ENCODE measurements around the gene PIGQ. TPM values are rescaled to one million over a fixed set of nuclear protein-coding genes. Genes with fewer than 3 reads are reported as not detected.
A peak's percentile ranks its signal among the peaks of the same experiment; 100 is the strongest.

The PIGQ gene
- total and polyA plus RNA-seq, 2 of the 4 experiments (the other 2 are of a cell fraction): 5.9 to 36.8 TPM

- no peak for ATAC-seq (ENCODE audit: low read depth)
- POLR2A ChIA-PET (ENCODE audit: unreplicated experiment): no interaction called here
- peaks cover 18% of the 10 kb centered on the region for H3K4me1 ChIP-seq (ENCODE audit: control insufficient read depth, insufficient read depth, low read length)
- peak overlapping the region; percentile 93 for H2AK9ac ChIP-seq (replicated peaks; ENCODE audit: low read depth, low read length, poor library complexity)
- H3K56ac ChIP-seq (ENCODE audit: extremely low read depth, insufficient read depth, low read length): no peak overlapping the region
- H3K36me3 ChIP-seq (ENCODE audit: control insufficient read depth, insufficient read depth, low read length): peaks cover 2% of the 10 kb centered on the region; the same call in 1 of the 2 replicates
- no peak overlapping the region for H3K18ac ChIP-seq (ENCODE audit: low read depth, low read length)
- H3K27me3 ChIP-seq (ENCODE audit: control insufficient read depth, insufficient read depth, low read length): no peaks in the 10 kb centered on the region
- H4K91ac ChIP-seq (ENCODE audit: insufficient read depth, low read depth, low read length): no peak overlapping the region
- H3K14ac ChIP-seq (replicated peaks; ENCODE audit: low read depth, low read length): no peak overlapping the region
- H3K23ac ChIP-seq (ENCODE audit: low read depth, low read length): peak overlapping the region; percentile 75; the same call in 1 of the 2 replicates
- no TSS peak for BruUV-seq (replicated peaks)
- H3K27ac ChIP-seq (ENCODE audit: insufficient read depth, low read length): no peak overlapping the region
- DNase-seq: no peak
- intact Hi-C loops (cut with micrococcal nuclease) (no loop called here), in situ Hi-C loops (cut with MboI; ENCODE audit: low sequenced_read_pairs) (no loop called here), dilution Hi-C loops (cut with HindIII; ENCODE audit: low sequenced_read_pairs, unreplicated experiment) (no loop called here)
- WGBS, 2 experiments (ENCODE audit: extremely low coverage in 2 of 2, insufficient read length in 1 of 2): 88% methylated on average over 3 of the region's 14 CpGs; no CpG with 5 or more reads in 1 of the 2 experiments
- H4K8ac ChIP-seq (ENCODE audit: low read depth in 2 of 2, low read length in 2 of 2): peak overlapping the region in 1 of 2 experiments; percentile 21; a peak in 1 of 4 replicates
- no peak overlapping the region for H2BK120ac ChIP-seq (ENCODE audit: low read depth, low read length)
- H4K5ac ChIP-seq (ENCODE audit: low read depth, low read length): no peak overlapping the region
- H2AK5ac ChIP-seq (ENCODE audit: low read depth, low read length): peak overlapping the region; percentile 40; the same call in 1 of the 2 replicates
- no peak overlapping the region for H3K4me2 ChIP-seq (ENCODE audit: low read depth, low read length)
- H3K4me3 ChIP-seq (ENCODE audit: insufficient read depth, low read depth, low read length): no peak overlapping the region
- H2BK15ac ChIP-seq (ENCODE audit: low read depth, low read length): no peak overlapping the region
- peaks cover 19 to 45% of the 10 kb centered on the region in 2 experiments; a peak in 3 of 4 replicates for H3K79me1 ChIP-seq (ENCODE audit: low read depth in 1 of 2, low read length in 2 of 2)
- peak overlapping the region; percentile 40; the same call in 1 of the 2 replicates for H3K4ac ChIP-seq (ENCODE audit: low read depth, low read length)
- no peak overlapping the region for H2BK20ac ChIP-seq (ENCODE audit: low read depth, low read length)
- no peak overlapping the region for H2BK5ac ChIP-seq (ENCODE audit: low read depth, low read length, poor library complexity, severe bottlenecking)
- CTCF ChIA-PET: no interaction called here
- H2AFZ ChIP-seq (replicated peaks; ENCODE audit: low read length, poor library complexity): peak overlapping the region; percentile 70
- H4K20me1 ChIP-seq (ENCODE audit: insufficient read depth, low read length): peaks cover 20% of the 10 kb centered on the region
- H3K9me1 ChIP-seq (ENCODE audit: insufficient read depth, low read length): peaks cover 17% of the 10 kb centered on the region; the same call in 1 of the 2 replicates
- H3K9me3 ChIP-seq (ENCODE audit: control insufficient read depth, insufficient read depth, low read length): no peaks in the 10 kb centered on the region
- no peak overlapping the region for H3K9ac ChIP-seq (ENCODE audit: low read depth, low read length)
- no peak; the same call in 1 of the 2 replicates for TF ChIP-seq POLR2A (IDR thresholded peaks at IDR 0.05; ENCODE audit: low read depth, low read length)
- TF ChIP-seq USF2 (IDR thresholded peaks at IDR 0.05; ENCODE audit: low read depth, low read length): no peak
- TF ChIP-seq ELK1 (IDR thresholded peaks at IDR 0.05; ENCODE audit: borderline replicate concordance, low read depth, low read length): no peak
- TF ChIP-seq BHLHE40 (IDR thresholded peaks at IDR 0.05; ENCODE audit: low read depth, low read length): no peak
- TF ChIP-seq NFE2L2 (IDR thresholded peaks at IDR 0.05; ENCODE audit: low read depth, low read length): no peak
- TF ChIP-seq MAFK (IDR thresholded peaks at IDR 0.05; ENCODE audit: low read depth, low read length): no peak
- TF ChIP-seq SMC3 (IDR thresholded peaks at IDR 0.05; ENCODE audit: low read depth, low read length): no peak
- no peak for TF ChIP-seq CEBPB (IDR thresholded peaks at IDR 0.05; ENCODE audit: low read depth, low read length)
- TF ChIP-seq RAD21 (IDR thresholded peaks at IDR 0.05; ENCODE audit: low read length): no peak
- TF ChIP-seq MXI1 (IDR thresholded peaks at IDR 0.05; ENCODE audit: borderline replicate concordance, low read depth, low read length): no peak
- no peak for TF ChIP-seq RFX5 (IDR thresholded peaks at IDR 0.05; ENCODE audit: low read depth, low read length)
- TF ChIP-seq RCOR1 (IDR thresholded peaks at IDR 0.05; ENCODE audit: insufficient replicate concordance, low read length): no peak
- no peak for TF ChIP-seq CHD1 (IDR thresholded peaks at IDR 0.05; ENCODE audit: low read depth, low read length)
- TF ChIP-seq FOS (IDR thresholded peaks at IDR 0.05; ENCODE audit: low read depth, low read length): no peak
- TF ChIP-seq MAZ (IDR thresholded peaks at IDR 0.05; ENCODE audit: borderline replicate concordance, low read depth, low read length): no peak
Measured at GRCh38 chr16:586645-587590, 17.1 kb downstream of the PIGQ start.

Measured in IMR-90 (cell line).